Measurements from ENCODE around the gene BARX1.

BARX1 gene

GRCh38 chr9:93929231-93929630 lies 25.9 kb downstream of the BARX1 start:
- DNase-seq (ENCODE audit: insufficient read length, low spot score) (no peak), FAIRE-seq (no peak)
- TF ChIP-seq TAF1 (IDR thresholded peaks at IDR 0.05; ENCODE audit: low read depth, low read length): no peak
- no peak for TF ChIP-seq POU2F2 (IDR thresholded peaks at IDR 0.05; ENCODE audit: low read depth, low read length)
- TF ChIP-seq PAX5 (IDR thresholded peaks at IDR 0.05; ENCODE audit: insufficient read depth, low read length, severe bottlenecking): no peak
- TF ChIP-seq SPI1 (IDR thresholded peaks at IDR 0.05; ENCODE audit: low read depth, low read length): no peak
- TF ChIP-seq POLR2A (IDR thresholded peaks at IDR 0.05; ENCODE audit: low read depth, low read length): no peak

GRCh38 chr9:93922535-93922934 lies 32.6 kb downstream of the BARX1 start:
- DNase-seq (ENCODE audit: insufficient read length, low spot score): no peak
- no peak for TF ChIP-seq POLR2AphosphoS5 (IDR thresholded peaks at IDR 0.05; ENCODE audit: low read depth, low read length)
- TF ChIP-seq POU2F2 (IDR thresholded peaks at IDR 0.05; ENCODE audit: low read depth, low read length): no peak
- no peak for TF ChIP-seq PAX5 (IDR thresholded peaks at IDR 0.05; ENCODE audit: insufficient read depth, low read length, severe bottlenecking)
- no peak for TF ChIP-seq POLR2A (IDR thresholded peaks at IDR 0.05; ENCODE audit: low read depth, low read length)
- TF ChIP-seq SPI1 (IDR thresholded peaks at IDR 0.05; ENCODE audit: low read depth, low read length): no peak
- TF ChIP-seq TAF1 (IDR thresholded peaks at IDR 0.05; ENCODE audit: low read depth, low read length): no peak
- no peak for FAIRE-seq

GRCh38 chr9:93920131-93920800 lies 34.9 kb downstream of the BARX1 start:
- no peak for DNase-seq (ENCODE audit: insufficient read length, low spot score)
- FAIRE-seq: no peak
- TF ChIP-seq POU2F2 (IDR thresholded peaks at IDR 0.05; ENCODE audit: low read depth, low read length) (no peak), TAF1 (IDR thresholded peaks at IDR 0.05; ENCODE audit: low read depth, low read length) (no peak), PAX5 (IDR thresholded peaks at IDR 0.05; ENCODE audit: insufficient read depth, low read length, severe bottlenecking) (no peak), POLR2A (IDR thresholded peaks at IDR 0.05; ENCODE audit: low read depth, low read length) (no peak), POLR2AphosphoS5 (IDR thresholded peaks at IDR 0.05; ENCODE audit: low read depth, low read length) (no peak)

- no peak for TF ChIP-seq TAF1 (IDR thresholded peaks at IDR 0.05; ENCODE audit: low read depth, low read length)
- no peak for TF ChIP-seq POLR2A (IDR thresholded peaks at IDR 0.05; ENCODE audit: low read depth, low read length)
- no peak for TF ChIP-seq PAX5 (IDR thresholded peaks at IDR 0.05; ENCODE audit: insufficient read depth, low read length, severe bottlenecking)
- TF ChIP-seq POLR2AphosphoS5 (IDR thresholded peaks at IDR 0.05; ENCODE audit: low read depth, low read length): no peak
- TF ChIP-seq POU2F2 (IDR thresholded peaks at IDR 0.05; ENCODE audit: low read depth, low read length): no peak
- TF ChIP-seq SPI1 (IDR thresholded peaks at IDR 0.05; ENCODE audit: low read depth, low read length): no peak
- DNase-seq (ENCODE audit: insufficient read length, low spot score): no peak
- FAIRE-seq: no peak
Measured at GRCh38 chr9:93918061-93918460, 37.1 kb downstream of the BARX1 start.

- TF ChIP-seq POLR2AphosphoS5 (IDR thresholded peaks at IDR 0.05; ENCODE audit: low read depth, low read length): no peak
- DNase-seq (ENCODE audit: insufficient read length, low spot score) (no peak), FAIRE-seq (no peak)
Measured at GRCh38 chr9:93917121-93917853, 37.9 kb downstream of the BARX1 start.

GRCh38 chr9:93916358-93916757 lies 38.8 kb downstream of the BARX1 start:
- no peak for FAIRE-seq
- TF ChIP-seq POLR2A (IDR thresholded peaks at IDR 0.05; ENCODE audit: low read depth, low read length): no peak
- no peak for TF ChIP-seq PAX5 (IDR thresholded peaks at IDR 0.05; ENCODE audit: insufficient read depth, low read length, severe bottlenecking)
- no peak for TF ChIP-seq POU2F2 (IDR thresholded peaks at IDR 0.05; ENCODE audit: low read depth, low read length)
- no peak for TF ChIP-seq TAF1 (IDR thresholded peaks at IDR 0.05; ENCODE audit: low read depth, low read length)
- TF ChIP-seq SPI1 (IDR thresholded peaks at IDR 0.05; ENCODE audit: low read depth, low read length): no peak
- TF ChIP-seq POLR2AphosphoS5 (IDR thresholded peaks at IDR 0.05; ENCODE audit: low read depth, low read length): no peak
- no peak for DNase-seq (ENCODE audit: insufficient read length, low spot score)

- no peak for TF ChIP-seq POLR2AphosphoS5 (IDR thresholded peaks at IDR 0.05; ENCODE audit: low read depth, low read length)
- TF ChIP-seq SPI1 (IDR thresholded peaks at IDR 0.05; ENCODE audit: low read depth, low read length): no peak
- no peak for TF ChIP-seq POLR2A (IDR thresholded peaks at IDR 0.05; ENCODE audit: low read depth, low read length)
- TF ChIP-seq POU2F2 (IDR thresholded peaks at IDR 0.05; ENCODE audit: low read depth, low read length): no peak
- TF ChIP-seq PAX5 (IDR thresholded peaks at IDR 0.05; ENCODE audit: insufficient read depth, low read length, severe bottlenecking): no peak
- TF ChIP-seq TAF1 (IDR thresholded peaks at IDR 0.05; ENCODE audit: low read depth, low read length): no peak
- DNase-seq (ENCODE audit: insufficient read length, low spot score) (no peak), FAIRE-seq (no peak)
Measured at GRCh38 chr9:93911801-93912554, 43.2 kb downstream of the BARX1 start.

- FAIRE-seq (no peak), DNase-seq (ENCODE audit: insufficient read length, low spot score) (no peak)
- TF ChIP-seq POLR2AphosphoS5 (IDR thresholded peaks at IDR 0.05; ENCODE audit: low read depth, low read length) (no peak), SPI1 (IDR thresholded peaks at IDR 0.05; ENCODE audit: low read depth, low read length) (no peak), TAF1 (IDR thresholded peaks at IDR 0.05; ENCODE audit: low read depth, low read length) (no peak), POLR2A (IDR thresholded peaks at IDR 0.05; ENCODE audit: low read depth, low read length) (no peak), PAX5 (IDR thresholded peaks at IDR 0.05; ENCODE audit: insufficient read depth, low read length, severe bottlenecking) (no peak), POU2F2 (IDR thresholded peaks at IDR 0.05; ENCODE audit: low read depth, low read length) (no peak)
Measured at GRCh38 chr9:93911136-93911745, 43.9 kb downstream of the BARX1 start.

GRCh38 chr9:93910598-93910997 lies 44.6 kb downstream of the BARX1 start:
- DNase-seq (ENCODE audit: insufficient read length, low spot score) (no peak), FAIRE-seq (no peak)
- TF ChIP-seq SPI1 (IDR thresholded peaks at IDR 0.05; ENCODE audit: low read depth, low read length): no peak
- no peak for TF ChIP-seq TAF1 (IDR thresholded peaks at IDR 0.05; ENCODE audit: low read depth, low read length)
- no peak for TF ChIP-seq PAX5 (IDR thresholded peaks at IDR 0.05; ENCODE audit: insufficient read depth, low read length, severe bottlenecking)
- TF ChIP-seq POLR2AphosphoS5 (IDR thresholded peaks at IDR 0.05; ENCODE audit: low read depth, low read length): no peak
